Smooth muscle cell (in vitro differentiated cells): Measurements from ENCODE around the gene VPS13A. TPM values are rescaled to one million over a fixed set of nuclear protein-coding genes. Genes with fewer than 3 reads are reported as not detected.
A peak's percentile ranks its signal among the peaks of the same experiment; 100 is the strongest.

Experiments
- DNase-seq: peaks from one replicate; lab custom pipeline; 2025; ENCODE audit not compliant: unreplicated experiment; lab: John Stamatoyannopoulos, UW
- H2AFZ ChIP-seq: fragments of 200-600 bp; sonication (generic); 2 replicates; pipeline ENCODE4 v1.6.0; 2016; ENCODE audit warnings: antibody characterized with exemption, low read depth, mild to moderate bottlenecking
- H3F3A ChIP-seq: fragments of 200-600 bp; sonication (generic); 2 replicates; pipeline ENCODE4 v1.6.0; 2017; ENCODE audit warnings: antibody characterized with exemption, low read depth
- H3K27ac ChIP-seq: fragments of 200-600 bp; sonication (generic); 2 replicates; pipeline ENCODE4 v1.5.1; 2016; ENCODE audit warnings: low read depth, mild to moderate bottlenecking
- H3K27me3 ChIP-seq: fragments of 200-600 bp; sonication (generic); 2 replicates; pipeline ENCODE4 v1.6.1; 2016; ENCODE audit warnings: low read depth, mild to moderate bottlenecking
- H3K36me3 ChIP-seq: fragments of 200-600 bp; sonication (generic); 2 replicates; pipeline ENCODE4 v1.5.1; 2016; ENCODE audit warnings: low read depth
- H3K4me1 ChIP-seq: fragments of 200-600 bp; sonication (generic); 2 replicates; pipeline ENCODE4 v1.5.1; 2016; ENCODE audit warnings: low read depth
- H3K4me2 ChIP-seq: fragments of 200-600 bp; sonication (generic); 2 replicates; pipeline ENCODE4 v1.6.0; 2016; ENCODE audit warnings: mild to moderate bottlenecking
- H3K4me3 ChIP-seq: fragments of 200-600 bp; sonication (generic); 2 replicates; pipeline ENCODE4 v1.5.1; 2016; ENCODE audit warnings: mild to moderate bottlenecking
- H3K79me2 ChIP-seq: fragments of 200-600 bp; sonication (generic); 2 replicates; pipeline ENCODE4 v1.6.0; 2016; ENCODE audit warnings: low read depth, mild to moderate bottlenecking
- H3K9ac ChIP-seq: fragments of 200-600 bp; sonication (generic); 2 replicates; pipeline ENCODE4 v1.6.0; 2016; ENCODE audit warnings: low read depth
- H3K9me3 ChIP-seq: fragments of 200-600 bp; sonication (generic); replicated peaks from 2 replicates; pipeline ENCODE4 v1.5.1; 2016; ENCODE audit warnings: low read depth
- H4K20me1 ChIP-seq: fragments of 200-600 bp; sonication (generic); 2 replicates; pipeline ENCODE4 v1.6.0; 2016; ENCODE audit warnings: low read depth
- CTCF ChIP-seq: fragments of 200-600 bp; sonication (generic); IDR thresholded peaks from 2 replicates; pipeline ENCODE4 v1.5.1; 2017; ENCODE audit warnings: borderline replicate concordance, mild to moderate bottlenecking, antibody characterized with exemption; ENCODE audit not compliant: insufficient read depth, poor library complexity, severe bottlenecking
- WGBS: methylation state at CpG from one replicate; pipeline ENCODE4 v1.1.7; 2016; ENCODE audit warnings: low lambda C conversion rate; 5-methylcytosine and 5-hydroxymethylcytosine counted together
- polyA plus RNA-seq: library from polyadenylated mRNA; unstranded; fragments of >200 nt; fragmentation: Nextera tagmentation; extraction: Ambion mirVana; gene quantifications from 2 replicates; pipeline ENCODE4 v1.2.1, GENCODE V29; 2016
- total RNA-seq: library from RNA; depleted of rRNA; stranded (reverse); fragments of >200 nt; gene quantifications from 2 replicates; pipeline ENCODE4 v1.2.3, GENCODE V29; 2014

The VPS13A gene
- total and polyA plus RNA-seq, 2 experiments from 2014 or later = 1.6 to 17.0 TPM

GRCh38 chr9:77455312-77455927, 278.1 kb downstream of the VPS13A start:
- no peak for DNase-seq
- Histone ChIP-seq H3K79me2 (no peaks in the 10 kb centered on the region), H3K9ac (no peak overlapping the region), H3F3A (peaks cover 2% of the 10 kb centered on the region), H3K4me2 (no peak overlapping the region), H2AFZ (no peak overlapping the region), H3K27ac (no peak overlapping the region), H3K4me3 (no peak overlapping the region), H4K20me1 (no peaks in the 10 kb centered on the region), H3K27me3 (no peaks in the 10 kb centered on the region), H3K36me3 (no peaks in the 10 kb centered on the region), H3K9me3 (no peaks in the 10 kb centered on the region), H3K4me1 (no peaks in the 10 kb centered on the region)
- TF ChIP-seq CTCF = peak; percentile 21
- WGBS = 58% methylated on average over 8 of the region's 8 CpGs

- 17% methylated on average over 10 of the region's 10 CpGs for WGBS
- Histone ChIP-seq H2AFZ (peak overlapping the region; percentile 65), H3K4me1 (no peaks in the 10 kb centered on the region), H3K27ac (no peak overlapping the region), H3K36me3 (no peaks in the 10 kb centered on the region), H3K27me3 (no peaks in the 10 kb centered on the region), H3F3A (peaks cover 2% of the 10 kb centered on the region), H3K9me3 (no peaks in the 10 kb centered on the region), H3K4me3 (no peak overlapping the region), H3K9ac (no peak overlapping the region), H3K79me2 (no peaks in the 10 kb centered on the region), H3K4me2 (no peak overlapping the region), H4K20me1 (no peaks in the 10 kb centered on the region)
- DNase-seq = peak; percentile 46
- peak; percentile 82 for TF ChIP-seq CTCF
Observed at GRCh38 chr9:77456829-77457437, 279.6 kb downstream of the VPS13A start.

GRCh38 chr9:77457916-77458592, 280.7 kb downstream of the VPS13A start:
- Histone ChIP-seq H3K27ac (no peak overlapping the region), H3K4me3 (no peak overlapping the region), H3K27me3 (no peaks in the 10 kb centered on the region), H3F3A (peaks cover 2% of the 10 kb centered on the region), H3K79me2 (no peaks in the 10 kb centered on the region), H3K36me3 (no peaks in the 10 kb centered on the region), H2AFZ (no peak overlapping the region), H3K4me2 (no peak overlapping the region), H3K4me1 (no peaks in the 10 kb centered on the region), H4K20me1 (no peaks in the 10 kb centered on the region), H3K9ac (no peak overlapping the region), H3K9me3 (no peaks in the 10 kb centered on the region)
- peak; percentile 14 for DNase-seq
- 53% methylated on average over 15 of the region's 15 CpGs for WGBS
- peak; percentile 79 for TF ChIP-seq CTCF

GRCh38 chr9:77460938-77461337, 283.6 kb downstream of the VPS13A start:
- Histone ChIP-seq H3K36me3 (no peaks in the 10 kb centered on the region), H3K27me3 (no peaks in the 10 kb centered on the region), H3K9ac (no peak overlapping the region), H3K79me2 (no peaks in the 10 kb centered on the region), H3F3A (no peaks in the 10 kb centered on the region), H3K4me1 (no peaks in the 10 kb centered on the region), H2AFZ (no peak overlapping the region), H3K9me3 (no peaks in the 10 kb centered on the region), H3K4me2 (no peak overlapping the region), H4K20me1 (no peaks in the 10 kb centered on the region), H3K27ac (no peak overlapping the region), H3K4me3 (no peak overlapping the region)
- no peak for TF ChIP-seq CTCF
- WGBS = 77% methylated on average over 8 of the region's 8 CpGs
- DNase-seq = no peak
